NCI-H82 treated with DMSO at 0.1 percent for 48 hours (cell line): ENCODE measurements around the gene RFTN1.

Experiments
- DNase-seq: peaks from one replicate; lab custom pipeline; 2025; ENCODE audit not compliant: unreplicated experiment; lab: John Stamatoyannopoulos, UW

The RFTN1 gene

GRCh38 chr3:16363636-16364035 is 149.9 kb downstream of the RFTN1 start:
- DNase-seq = no peak

GRCh38 chr3:16362770-16363169 is 150.7 kb downstream of the RFTN1 start:
- no peak for DNase-seq

DNA sequence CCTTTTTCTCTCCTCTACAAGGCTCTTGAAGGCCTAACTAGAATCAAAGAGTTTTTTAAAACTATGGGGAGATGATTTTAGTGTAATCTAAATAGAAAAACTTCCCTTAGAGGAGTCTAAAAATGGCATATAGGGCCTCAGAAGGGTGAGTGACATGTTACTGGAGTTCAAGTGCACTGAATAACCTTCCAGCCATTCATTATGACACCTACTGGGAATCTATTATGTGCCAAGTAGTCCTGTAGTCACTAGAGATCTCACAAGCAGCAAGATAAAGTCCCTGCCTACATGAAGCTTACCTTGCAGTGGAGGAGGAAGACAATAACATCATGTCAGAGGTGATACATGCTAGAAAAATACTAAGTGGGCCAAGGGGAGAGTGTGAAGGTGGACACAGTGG is 152.4 kb downstream of the RFTN1 start:
- DNase-seq = no peak

DNA sequence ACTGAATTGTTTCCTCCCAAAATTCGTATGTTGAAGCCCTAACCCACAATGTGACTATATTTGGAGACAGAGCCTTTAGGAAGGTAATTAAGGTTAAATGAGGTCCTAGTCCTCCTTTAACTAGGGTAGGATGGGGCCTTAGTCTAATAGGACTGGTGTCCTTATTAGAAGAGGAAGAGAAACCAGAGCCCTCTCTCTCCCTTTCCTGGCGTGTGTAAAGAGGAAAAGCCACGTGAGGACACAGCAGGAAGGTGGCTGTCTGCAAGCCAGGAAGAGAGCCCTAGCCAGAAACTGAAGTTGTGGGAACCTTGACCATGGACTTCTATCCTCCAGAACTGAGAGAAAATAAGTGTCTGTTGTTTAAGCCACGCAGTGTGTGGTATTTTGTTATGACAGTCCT is 154.2 kb downstream of the RFTN1 start:
- DNase-seq = no peak

DNA sequence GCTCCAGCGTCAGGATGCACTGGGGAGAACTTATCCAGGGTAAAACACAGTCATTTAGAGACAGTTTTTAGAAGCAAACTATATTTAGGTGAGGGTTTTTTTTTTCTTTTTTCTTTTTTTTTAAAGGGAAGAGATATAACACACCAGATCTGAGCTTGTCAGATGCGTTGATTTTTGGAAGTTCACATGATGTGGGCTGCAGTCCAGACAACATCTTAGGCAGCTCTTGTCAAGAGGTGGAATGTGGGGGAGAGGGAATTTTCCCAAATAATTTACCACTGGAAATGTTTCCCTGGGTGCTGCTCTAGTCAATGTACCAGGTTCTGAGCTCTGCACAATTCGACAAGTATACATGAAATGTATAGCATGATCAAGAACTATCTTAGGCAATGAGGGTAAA is 155.2 kb downstream of the RFTN1 start:
- DNase-seq = no peak

DNA sequence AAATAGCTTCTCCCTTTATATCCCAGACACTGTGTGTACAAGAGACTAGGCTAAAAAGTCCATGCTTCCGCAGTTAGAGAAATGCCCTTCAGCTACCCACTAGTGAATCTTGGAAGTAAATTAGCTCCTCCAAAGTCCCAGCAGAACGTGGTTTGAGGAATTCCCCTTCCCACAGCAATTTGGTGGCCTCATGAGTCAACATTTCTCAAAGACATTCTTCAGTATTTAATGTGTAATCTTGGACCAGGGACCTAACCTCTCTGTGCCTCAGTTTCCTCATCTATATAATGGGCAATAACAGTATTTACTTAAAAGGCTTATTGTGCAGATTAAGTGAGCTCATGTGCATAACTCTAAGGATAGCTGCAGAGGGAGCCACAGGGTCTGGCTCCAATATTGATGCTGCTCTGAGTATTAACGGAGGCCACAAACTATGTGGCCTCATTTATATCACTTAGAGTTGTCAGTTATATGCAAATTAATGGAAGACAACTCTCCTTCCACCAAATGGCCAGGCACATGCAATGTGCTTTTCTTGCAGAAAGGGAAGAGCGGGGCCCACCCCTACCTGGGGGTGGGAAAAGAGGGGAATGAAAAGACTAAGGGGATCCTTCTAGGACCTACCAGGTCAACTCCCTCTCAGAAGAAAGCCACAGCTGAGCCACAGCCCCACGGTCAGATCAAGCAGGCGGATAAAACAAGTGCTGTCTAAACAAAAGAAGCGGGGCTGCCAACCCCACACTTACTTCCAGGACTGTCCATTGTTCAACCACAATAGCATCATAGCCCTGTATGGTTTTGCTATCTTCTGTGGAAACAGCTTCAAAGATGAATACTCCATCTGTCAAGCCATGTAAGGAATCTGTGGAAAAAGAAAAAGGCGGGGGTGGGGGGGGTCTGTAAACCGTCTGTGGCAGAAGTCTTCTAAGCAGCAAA is 156.0 kb downstream of the RFTN1 start:
- DNase-seq = no peak

GRCh38 chr3:16355828-16356227 is 157.7 kb downstream of the RFTN1 start:
- DNase-seq = no peak

DNA sequence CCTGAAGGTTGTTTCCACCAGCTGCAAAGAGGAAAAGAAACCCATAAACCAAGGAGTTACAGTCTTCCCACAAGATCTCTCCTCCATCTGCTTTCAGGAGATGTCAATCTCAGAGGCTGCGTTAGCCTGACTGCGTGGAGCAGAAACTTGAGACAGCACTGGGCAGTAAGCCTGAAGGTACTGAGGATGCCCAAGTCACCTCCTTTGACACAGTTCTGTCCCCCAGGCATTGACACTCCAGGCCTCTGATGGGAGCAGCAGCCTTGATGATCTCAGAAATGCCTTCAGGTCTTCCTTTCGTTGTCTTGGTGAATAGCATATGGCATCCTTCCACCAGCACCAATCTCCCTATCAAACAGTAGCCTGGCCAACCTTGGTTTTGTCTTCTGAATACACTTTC is 159.2 kb downstream of the RFTN1 start:
- DNase-seq = no peak

GRCh38 chr3:16352428-16352827 is 161.1 kb downstream of the RFTN1 start:
- no peak for DNase-seq

GRCh38 chr3:16350597-16351318 is 162.7 kb downstream of the RFTN1 start:
- no peak for DNase-seq

GRCh38 chr3:16349986-16350596 is 163.4 kb downstream of the RFTN1 start:
- no peak for DNase-seq

- DNase-seq = no peak
Observed at GRCh38 chr3:16347548-16347947, 166.0 kb downstream of the RFTN1 start.

- no peak for DNase-seq
Observed at GRCh38 chr3:16346413-16347081, 167.0 kb downstream of the RFTN1 start.

GRCh38 chr3:16343101-16343500 is 170.4 kb downstream of the RFTN1 start:
- DNase-seq = no peak

DNA sequence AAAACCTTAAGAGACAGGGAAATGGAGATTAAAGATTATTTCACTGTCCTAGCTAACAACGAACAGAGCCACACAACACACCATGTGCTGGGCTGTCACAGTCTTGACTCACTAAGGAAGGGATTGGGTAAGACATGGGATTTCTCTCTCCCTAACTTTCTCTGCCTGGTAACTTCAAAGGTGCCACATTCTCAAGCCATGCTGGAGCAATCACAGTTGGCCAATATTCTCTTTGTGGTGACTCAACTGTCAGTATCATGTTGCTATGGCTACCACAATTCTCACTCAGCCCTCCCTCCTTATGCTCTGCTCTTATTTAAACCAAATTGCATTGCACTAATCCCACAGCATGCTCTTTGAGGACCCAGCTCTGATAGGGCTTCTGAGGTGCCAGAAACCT is 174.5 kb downstream of the RFTN1 start:
- no peak for DNase-seq

DNA sequence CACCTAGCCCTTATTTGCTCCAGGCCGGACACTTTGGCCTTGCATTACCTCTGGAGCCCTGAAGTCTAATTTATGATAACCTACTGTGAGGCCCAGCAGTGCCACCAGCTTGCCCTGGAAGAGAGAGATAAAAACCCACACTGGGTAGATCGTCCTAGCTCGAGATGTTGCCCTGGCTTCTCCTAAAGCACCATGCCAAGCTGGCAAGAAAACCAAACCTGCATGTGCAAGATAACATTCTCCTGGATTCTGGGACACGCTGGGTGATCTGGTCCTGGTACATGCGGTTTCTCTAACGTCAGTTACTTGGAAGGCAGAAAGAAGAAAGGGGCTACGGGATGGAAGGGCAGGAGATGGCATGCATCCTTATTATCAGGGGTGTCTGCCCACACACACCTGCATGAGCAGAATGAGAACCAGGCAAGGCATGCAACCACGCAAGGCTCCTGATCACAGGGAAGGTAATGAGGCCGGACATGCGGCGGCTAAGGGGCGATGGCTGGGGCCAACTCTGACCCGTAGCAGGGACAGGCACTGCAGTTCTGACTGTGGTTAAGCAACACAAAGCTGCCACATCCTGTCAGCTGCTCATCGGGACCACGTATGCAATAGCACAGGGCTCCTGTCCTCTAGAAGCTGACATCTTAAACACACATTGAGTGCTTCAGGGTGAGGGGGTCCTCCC is 175.5 kb downstream of the RFTN1 start:
- DNase-seq = no peak

DNA sequence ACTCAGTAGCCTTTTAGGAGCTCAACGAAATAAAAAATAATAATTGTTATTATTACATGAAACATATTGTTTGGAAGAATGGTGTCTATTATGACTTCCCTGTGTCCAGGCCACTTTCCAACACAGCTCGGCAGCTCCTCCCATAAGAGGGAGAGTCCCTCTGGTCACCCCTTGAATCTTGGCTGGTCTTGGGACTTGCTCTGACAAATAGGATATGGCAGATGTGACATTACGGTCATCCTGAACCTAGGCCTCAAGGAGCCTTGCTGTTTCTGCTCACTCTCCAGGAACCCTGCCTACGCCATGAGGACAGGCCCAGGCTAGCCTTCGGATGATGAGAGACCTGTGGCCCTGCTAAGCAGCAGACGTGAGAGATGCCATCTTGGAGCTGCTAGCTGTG is 176.7 kb downstream of the RFTN1 start:
- DNase-seq = no peak

DNA sequence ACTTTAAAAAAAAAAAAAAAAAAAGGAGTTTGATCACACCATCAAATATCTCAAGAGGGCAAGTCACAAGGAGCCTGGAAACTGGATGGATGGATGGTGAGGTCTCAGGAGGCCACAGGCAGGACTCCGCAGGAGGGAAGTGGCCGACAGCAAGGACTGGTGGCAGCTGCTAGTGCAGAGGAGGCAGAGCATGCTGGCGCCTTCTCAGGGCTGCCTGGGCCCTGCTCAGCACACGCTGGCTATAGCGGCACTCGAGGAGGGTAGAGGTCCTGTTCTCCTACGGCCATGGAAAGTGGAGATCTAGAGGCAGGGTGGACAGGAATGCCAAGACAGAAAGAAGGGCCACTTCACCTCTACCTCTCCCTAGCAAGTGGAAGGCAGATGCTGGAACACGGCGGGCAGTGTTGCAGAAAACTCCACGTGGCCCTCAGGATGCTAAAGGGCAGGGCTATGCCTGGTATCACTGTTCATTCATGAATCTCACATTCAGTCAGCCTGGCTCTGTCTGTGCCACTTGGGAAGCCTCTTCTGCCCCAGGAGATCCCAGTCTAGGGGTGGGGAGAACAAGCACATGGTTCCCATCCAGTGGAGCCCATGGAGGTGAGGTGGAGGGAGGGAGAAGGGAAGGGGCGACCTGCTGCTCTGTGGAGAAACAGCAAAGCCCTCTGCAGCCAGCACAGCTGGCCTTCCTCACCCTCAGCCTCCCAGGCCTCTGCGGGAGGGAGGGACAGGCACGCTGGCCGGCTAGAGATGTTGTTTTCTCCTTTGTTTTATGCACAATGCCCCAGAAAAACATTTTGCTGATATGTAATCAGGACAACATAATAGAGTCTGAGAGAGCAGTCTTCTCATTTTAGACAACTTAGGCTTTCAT is 177.5 kb downstream of the RFTN1 start:
- no peak for DNase-seq

DNA sequence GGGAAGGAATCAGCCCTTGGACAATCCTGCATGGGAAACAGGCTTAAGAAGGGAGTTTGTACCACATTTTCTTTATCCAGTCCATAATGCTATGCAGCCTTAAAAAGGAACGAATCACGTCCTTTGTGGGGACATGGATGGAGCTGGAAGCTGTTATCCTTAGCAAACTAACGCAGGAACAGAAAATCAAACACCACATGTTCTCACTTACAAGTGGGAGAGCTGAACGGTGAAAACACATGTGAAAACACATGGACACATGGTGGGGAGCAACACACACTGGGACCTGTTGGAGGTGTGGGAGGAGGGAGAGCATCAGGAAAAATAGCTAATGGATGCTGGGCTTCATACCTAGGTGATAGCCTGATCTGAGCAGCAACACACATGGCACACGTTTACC is 178.2 kb downstream of the RFTN1 start:
- no peak for DNase-seq

- DNase-seq = no peak
Observed at GRCh38 chr3:16334909-16335308, 178.6 kb downstream of the RFTN1 start.
